ENCODE data around the gene RSKR. TPM values are rescaled to one million over a fixed set of nuclear protein-coding genes. Genes with fewer than 3 reads are reported as not detected.

Gene RSKR
- total RNA-seq, 1 donor: 4.3 TPM

- no peaks in the 10 kb centered on the region for H3K9me3 ChIP-seq (ENCODE audit: low read depth, low read length)
- TF ChIP-seq CTCF (IDR thresholded peaks at IDR 0.05; ENCODE audit: extremely low read depth, low read depth, low read length): no peak
- no peak for DNase-seq (ENCODE audit: insufficient read length, low spot score, missing footprints)
- H3K4me1 ChIP-seq (ENCODE audit: insufficient read depth, low read length): peaks cover 16% of the 10 kb centered on the region
- peak overlapping the region; percentile 88 for H3K4me2 ChIP-seq (ENCODE audit: insufficient read depth, low read length)
- H2AFZ ChIP-seq (ENCODE audit: low read length): peak overlapping the region; percentile 94
- peak overlapping the region; percentile 96 for H3K27ac ChIP-seq (ENCODE audit: low read depth, low read length)
- peak overlapping the region; percentile 84 for H3K4me3 ChIP-seq (ENCODE audit: insufficient read depth, low read length)
- H3K36me3 ChIP-seq (ENCODE audit: insufficient read depth, low read length): peaks cover 5% of the 10 kb centered on the region
- peaks cover 27% of the 10 kb centered on the region for H3K79me2 ChIP-seq (ENCODE audit: insufficient read depth, low read length)
- H3K27me3 ChIP-seq (ENCODE audit: insufficient read depth, low read length): no peaks in the 10 kb centered on the region
- no peaks in the 10 kb centered on the region for H4K20me1 ChIP-seq (ENCODE audit: insufficient read depth, low read length)
Measured at GRCh38 chr17:28597606-28598383, 16.2 kb downstream of the RSKR start.

- no peaks in the 10 kb centered on the region for H3K9me3 ChIP-seq (ENCODE audit: low read depth, low read length)
- no peak overlapping the region for H3K27ac ChIP-seq (ENCODE audit: low read depth, low read length)
- no peaks in the 10 kb centered on the region for H3K4me1 ChIP-seq (ENCODE audit: insufficient read depth, low read length)
- TF ChIP-seq CTCF (IDR thresholded peaks at IDR 0.05; ENCODE audit: extremely low read depth, low read depth, low read length): no peak
- no peak overlapping the region for H2AFZ ChIP-seq (ENCODE audit: low read length)
- peaks cover 12% of the 10 kb centered on the region for H3K79me2 ChIP-seq (ENCODE audit: insufficient read depth, low read length)
- H3K4me3 ChIP-seq (ENCODE audit: insufficient read depth, low read length): no peak overlapping the region
- DNase-seq (ENCODE audit: insufficient read length, low spot score, missing footprints): no peak
- no peaks in the 10 kb centered on the region for H3K27me3 ChIP-seq (ENCODE audit: insufficient read depth, low read length)
- H3K4me2 ChIP-seq (ENCODE audit: insufficient read depth, low read length): no peak overlapping the region
- no peaks in the 10 kb centered on the region for H4K20me1 ChIP-seq (ENCODE audit: insufficient read depth, low read length)
- peaks cover 28% of the 10 kb centered on the region for H3K36me3 ChIP-seq (ENCODE audit: insufficient read depth, low read length)
Measured at GRCh38 chr17:28592260-28592659, 21.7 kb downstream of the RSKR start.

- H3K4me3 ChIP-seq (ENCODE audit: insufficient read depth, low read length): no peak overlapping the region
- no peaks in the 10 kb centered on the region for H3K9me3 ChIP-seq (ENCODE audit: low read depth, low read length)
- no peaks in the 10 kb centered on the region for H3K27me3 ChIP-seq (ENCODE audit: insufficient read depth, low read length)
- H3K36me3 ChIP-seq (ENCODE audit: insufficient read depth, low read length): peaks cover 49% of the 10 kb centered on the region
- no peaks in the 10 kb centered on the region for H3K4me1 ChIP-seq (ENCODE audit: insufficient read depth, low read length)
- DNase-seq (ENCODE audit: insufficient read length, low spot score, missing footprints): no peak
- H2AFZ ChIP-seq (ENCODE audit: low read length): no peak overlapping the region
- H3K4me2 ChIP-seq (ENCODE audit: insufficient read depth, low read length): no peak overlapping the region
- no peaks in the 10 kb centered on the region for H4K20me1 ChIP-seq (ENCODE audit: insufficient read depth, low read length)
- no peak for TF ChIP-seq CTCF (IDR thresholded peaks at IDR 0.05; ENCODE audit: extremely low read depth, low read depth, low read length)
- H3K27ac ChIP-seq (ENCODE audit: low read depth, low read length): no peak overlapping the region
- no peaks in the 10 kb centered on the region for H3K79me2 ChIP-seq (ENCODE audit: insufficient read depth, low read length)
Measured at GRCh38 chr17:28585851-28586250, 28.1 kb downstream of the RSKR start.

GRCh38 chr17:28584434-28584833 lies 29.6 kb downstream of the RSKR start:
- H3K27me3 ChIP-seq (ENCODE audit: insufficient read depth, low read length): no peaks in the 10 kb centered on the region
- H3K4me1 ChIP-seq (ENCODE audit: insufficient read depth, low read length): no peaks in the 10 kb centered on the region
- no peak overlapping the region for H3K4me3 ChIP-seq (ENCODE audit: insufficient read depth, low read length)
- H2AFZ ChIP-seq (ENCODE audit: low read length): no peak overlapping the region
- peaks cover 54% of the 10 kb centered on the region for H3K36me3 ChIP-seq (ENCODE audit: insufficient read depth, low read length)
- no peaks in the 10 kb centered on the region for H3K79me2 ChIP-seq (ENCODE audit: insufficient read depth, low read length)
- H3K27ac ChIP-seq (ENCODE audit: low read depth, low read length): no peak overlapping the region
- DNase-seq (ENCODE audit: insufficient read length, low spot score, missing footprints): no peak
- TF ChIP-seq CTCF (IDR thresholded peaks at IDR 0.05; ENCODE audit: extremely low read depth, low read depth, low read length): no peak
- no peaks in the 10 kb centered on the region for H4K20me1 ChIP-seq (ENCODE audit: insufficient read depth, low read length)
- H3K4me2 ChIP-seq (ENCODE audit: insufficient read depth, low read length): no peak overlapping the region
- H3K9me3 ChIP-seq (ENCODE audit: low read depth, low read length): no peaks in the 10 kb centered on the region
